ENCODE measurements around the gene DMPK.

DMPK gene

DNA sequence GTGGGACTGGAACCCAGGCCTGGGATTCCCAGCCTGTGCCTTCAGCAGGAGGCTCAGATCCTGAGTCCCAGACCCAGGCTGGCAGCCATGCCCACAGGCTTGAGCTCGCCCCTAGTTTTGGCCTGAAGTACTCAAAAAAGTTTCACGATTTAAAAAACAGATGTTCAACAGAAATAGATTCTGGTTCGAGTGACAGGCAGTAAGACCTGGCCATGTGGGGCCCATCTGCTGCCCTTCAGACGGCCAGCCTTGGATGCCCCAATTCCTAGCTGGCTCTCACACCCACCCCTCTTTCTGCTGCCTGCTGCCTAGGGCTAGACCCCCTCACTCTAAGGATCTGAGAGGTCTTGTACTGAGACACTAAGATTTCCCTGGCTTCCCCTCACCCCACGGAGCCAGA is 2.8 kb upstream of the DMPK start:
- no peak for DNase-seq

DNA sequence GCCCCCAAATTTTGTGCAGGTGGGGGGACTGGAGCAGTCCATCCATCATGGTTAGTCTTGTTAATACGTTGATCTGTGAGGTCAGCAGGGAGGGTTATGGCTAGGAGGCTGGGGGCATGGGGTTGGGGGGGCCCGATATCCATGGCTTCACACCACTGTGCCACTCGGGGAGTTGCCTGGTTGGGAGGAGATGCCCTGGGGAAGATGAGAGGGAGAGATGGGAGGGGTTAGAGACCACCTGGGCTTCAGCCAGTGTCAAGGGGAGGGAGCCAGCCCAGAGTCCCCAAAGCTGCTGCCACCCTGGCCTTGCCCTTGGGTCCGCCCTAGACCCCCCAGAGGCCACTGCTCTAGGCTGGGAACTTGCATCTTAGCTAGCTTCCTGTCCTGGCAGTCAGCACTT is 1.8 kb upstream of the DMPK start:
- DNase-seq, result no peak

DNA sequence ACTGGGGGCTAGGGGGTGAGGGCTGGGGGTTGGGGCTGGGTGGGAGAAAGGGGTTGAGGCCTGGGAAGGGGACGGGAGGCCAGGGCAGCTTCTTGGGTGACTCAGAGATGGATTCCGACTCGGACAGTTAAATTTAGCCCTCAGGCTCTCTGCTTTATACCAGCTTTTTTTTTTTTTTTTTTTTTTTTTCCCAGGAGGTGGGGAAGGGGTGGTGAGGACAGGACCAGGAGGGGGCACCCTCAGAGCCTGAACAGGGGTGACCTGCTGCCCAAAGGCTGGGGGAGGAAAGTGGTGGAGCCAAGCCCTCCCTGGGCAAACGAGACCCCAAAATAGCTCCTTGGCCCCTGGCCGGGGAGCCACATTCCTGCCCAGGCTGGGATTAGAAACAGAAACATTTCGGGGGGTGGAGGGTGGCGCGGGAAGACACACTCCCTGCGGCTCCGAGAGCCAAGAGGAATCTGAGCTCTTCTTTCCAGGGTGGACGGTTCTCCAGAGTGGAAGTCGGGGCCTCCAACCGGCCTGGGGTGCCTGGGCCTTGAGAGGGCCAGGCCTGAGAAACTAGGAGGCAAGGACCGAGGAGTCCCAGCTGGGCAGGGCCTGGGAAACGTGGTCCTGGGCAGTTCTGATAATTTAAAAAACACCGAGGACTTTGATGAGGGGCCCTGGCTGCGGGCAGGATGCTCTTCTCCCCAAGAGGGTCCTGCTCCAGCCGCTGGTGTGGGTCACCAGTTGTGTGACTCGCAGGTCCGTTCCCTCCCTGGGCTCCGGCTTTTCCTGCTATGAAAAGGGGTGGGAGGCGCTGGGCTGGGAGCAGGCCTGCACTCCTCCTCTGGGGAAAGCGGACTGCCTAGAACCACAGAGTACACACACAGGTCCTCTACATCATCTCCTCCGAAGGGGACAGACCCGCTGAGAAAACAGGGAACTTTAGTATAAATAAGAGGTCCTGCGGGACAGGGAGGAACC is 813 bp upstream of the DMPK start:
- no peak for DNase-seq

DNA sequence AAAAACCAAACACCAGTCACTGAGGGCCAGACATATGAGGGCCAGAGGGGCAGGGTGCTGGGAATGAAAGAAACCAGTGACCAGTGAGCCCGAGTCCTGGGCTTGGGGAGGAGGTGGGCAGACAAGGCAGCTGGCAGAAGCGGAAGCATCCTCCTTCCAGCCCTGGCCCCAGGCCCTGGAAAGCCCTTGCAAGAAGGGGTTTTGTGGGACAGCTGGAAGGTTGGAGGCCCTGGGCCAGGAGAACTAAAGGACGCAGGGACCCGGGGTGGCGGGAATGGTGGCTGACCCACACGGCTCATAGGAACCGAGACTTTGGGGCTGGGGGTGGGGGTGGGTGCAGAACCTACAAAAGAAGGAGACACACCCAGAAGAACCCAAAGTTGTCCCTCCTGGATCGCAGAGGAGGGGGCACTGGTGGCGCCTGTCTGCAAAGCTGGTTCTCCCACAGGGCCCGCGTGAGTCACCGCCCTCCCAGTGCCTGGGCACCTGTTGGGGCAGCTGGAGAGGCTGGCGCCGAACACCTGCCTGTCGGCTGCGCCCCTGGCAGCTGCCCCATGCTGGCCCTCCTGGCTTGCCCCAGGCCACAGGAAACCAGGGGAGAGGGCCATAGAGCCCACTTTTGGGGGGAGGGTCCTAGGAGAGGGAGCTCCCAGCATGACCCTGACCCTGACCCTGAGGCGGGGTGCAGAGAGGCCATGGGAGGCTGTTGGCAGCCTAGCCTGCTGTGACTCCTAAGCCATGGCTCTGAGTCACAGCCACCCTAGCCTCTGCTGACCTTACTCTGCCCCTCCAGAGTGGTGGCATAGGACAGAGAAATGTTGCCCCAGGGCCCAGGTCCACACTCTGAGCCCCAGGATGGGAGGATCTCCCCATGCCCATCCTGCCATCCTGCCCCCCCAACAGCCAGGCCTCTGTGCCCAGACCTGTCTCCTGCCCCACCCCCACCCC is 802 bp downstream of the DMPK start:
- DNase-seq, result peak in 1 of 2 experiments; percentile 32

DNA sequence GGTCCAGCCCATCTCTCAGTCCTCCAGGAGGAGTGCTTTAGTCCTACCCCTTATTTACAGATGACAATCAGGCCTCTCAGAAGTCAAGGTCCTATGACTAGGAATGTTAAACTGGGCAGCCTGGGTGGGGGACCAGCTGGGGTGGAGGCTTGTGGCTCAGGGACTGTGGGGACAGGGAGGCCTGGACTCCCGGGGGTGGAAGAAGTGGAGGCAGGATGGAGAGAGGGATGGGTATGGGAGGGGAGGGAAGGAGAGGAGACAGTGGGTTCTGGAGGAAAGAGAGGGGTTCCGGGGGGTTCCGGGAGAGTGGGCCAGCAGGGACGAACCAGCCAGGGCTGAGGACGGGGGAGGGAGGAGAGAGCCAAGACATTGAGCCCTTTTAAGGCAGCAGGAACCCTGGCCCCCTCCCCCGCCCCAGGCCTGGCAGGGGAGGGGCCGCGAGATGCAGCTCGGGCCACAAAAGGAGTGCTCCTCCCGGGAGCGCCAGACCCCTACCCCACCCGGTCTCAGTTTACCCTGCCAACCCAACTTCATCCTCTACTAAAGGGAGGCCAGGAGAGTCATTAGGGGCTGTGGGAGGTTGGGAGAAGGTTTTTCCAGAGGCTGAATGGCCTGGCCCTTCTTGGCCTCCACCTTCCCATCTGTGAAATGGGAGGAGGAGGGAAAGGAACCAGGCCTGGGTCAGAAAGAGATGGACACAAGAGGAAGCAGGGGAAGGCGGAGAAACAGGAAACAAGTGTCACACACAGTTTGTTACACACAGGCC is 1.7 kb downstream of the DMPK start:
- no peak for DNase-seq

DNA sequence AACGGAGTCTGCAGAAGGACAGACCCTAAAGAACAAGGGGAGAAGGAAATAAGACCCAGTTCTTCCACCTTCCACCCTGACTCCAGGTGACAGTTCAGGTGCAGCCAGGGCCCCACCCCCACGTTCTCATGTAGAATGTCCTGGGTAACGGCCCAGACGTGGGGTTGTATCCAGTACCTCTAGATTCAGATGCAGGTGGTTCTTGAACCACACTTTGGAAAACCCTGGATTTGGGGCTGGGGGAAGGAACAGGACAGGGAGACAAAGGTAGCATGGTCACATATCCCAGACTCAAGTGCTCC is 2.2 kb downstream of the DMPK start:
- no peak for DNase-seq

DNA sequence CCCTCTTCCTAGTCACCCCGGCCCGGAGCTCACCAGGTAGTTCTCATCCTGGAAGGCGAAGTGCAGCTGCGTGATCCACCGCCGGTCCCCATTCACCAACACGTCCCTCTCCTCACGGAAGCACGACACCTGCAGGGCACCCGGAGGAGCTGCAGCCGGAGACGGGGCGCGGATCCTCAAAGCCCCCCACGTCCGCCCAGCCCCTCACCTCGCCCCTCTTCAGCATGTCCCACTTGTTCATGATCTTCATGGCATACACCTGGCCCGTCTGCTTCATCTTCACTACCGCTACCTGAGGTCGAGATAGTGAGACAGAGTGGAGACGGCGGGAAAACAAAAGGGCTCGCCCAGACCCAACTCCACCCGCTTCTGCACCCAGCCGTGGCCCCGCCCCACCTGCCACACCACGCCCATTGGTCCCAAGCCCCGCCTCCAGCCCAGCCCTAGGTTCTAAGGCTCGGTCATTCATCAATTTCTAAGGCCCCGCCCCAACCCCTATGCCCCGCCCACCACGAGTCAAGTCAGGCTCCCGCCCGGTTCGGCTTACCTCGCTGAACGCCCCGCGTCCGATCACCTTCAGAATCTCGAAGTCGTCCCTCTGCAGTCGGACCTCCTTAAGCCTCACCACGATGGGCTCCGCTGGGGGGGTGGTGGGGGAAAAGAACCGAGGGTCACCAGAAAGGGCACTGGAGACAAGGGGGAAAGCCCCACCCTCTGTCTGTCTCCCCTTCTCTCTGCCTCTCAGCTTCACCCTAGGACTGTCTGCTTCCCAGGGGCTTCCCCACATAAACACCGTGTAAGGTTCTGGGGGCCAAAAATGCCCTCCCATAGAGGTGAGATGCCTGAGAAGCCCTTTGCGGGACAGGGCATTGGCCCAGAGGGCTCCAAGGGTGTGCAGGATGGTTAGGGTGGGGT is 2.8 kb downstream of the DMPK start:
- DNase-seq, result peak; percentile 86 to 93

DNA sequence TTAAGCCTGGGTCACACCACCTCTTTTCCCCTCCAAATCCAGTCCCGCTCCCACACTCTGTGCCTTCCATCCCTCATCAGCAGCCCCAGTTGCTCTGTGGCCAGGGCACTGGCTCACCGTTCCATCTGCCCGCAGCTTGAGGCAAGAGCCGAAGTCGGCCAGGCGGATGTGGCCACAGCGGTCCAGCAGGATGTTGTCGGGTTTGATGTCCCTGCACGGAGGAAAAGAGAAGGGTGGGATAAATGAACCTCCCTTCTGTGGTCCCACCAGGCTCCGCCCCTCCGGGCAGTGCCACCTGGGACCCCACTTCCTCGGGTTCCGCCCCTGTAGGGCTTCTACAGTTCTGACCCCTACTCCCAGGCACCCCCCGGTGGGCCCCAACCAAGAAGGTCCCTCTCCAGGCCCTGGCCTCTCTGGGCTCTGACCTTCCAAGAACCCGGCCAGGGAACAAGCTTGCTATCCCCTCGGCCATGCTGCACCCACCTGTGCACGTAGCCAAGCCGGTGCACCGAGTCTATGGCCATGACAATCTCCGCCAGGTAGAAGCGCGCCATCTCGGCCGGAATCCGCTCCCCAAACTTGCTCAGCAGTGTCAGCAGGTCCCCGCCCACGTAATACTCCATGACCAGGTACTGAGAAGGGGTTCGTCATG is 4.2 kb downstream of the DMPK start:
- no peak for DNase-seq

DNA sequence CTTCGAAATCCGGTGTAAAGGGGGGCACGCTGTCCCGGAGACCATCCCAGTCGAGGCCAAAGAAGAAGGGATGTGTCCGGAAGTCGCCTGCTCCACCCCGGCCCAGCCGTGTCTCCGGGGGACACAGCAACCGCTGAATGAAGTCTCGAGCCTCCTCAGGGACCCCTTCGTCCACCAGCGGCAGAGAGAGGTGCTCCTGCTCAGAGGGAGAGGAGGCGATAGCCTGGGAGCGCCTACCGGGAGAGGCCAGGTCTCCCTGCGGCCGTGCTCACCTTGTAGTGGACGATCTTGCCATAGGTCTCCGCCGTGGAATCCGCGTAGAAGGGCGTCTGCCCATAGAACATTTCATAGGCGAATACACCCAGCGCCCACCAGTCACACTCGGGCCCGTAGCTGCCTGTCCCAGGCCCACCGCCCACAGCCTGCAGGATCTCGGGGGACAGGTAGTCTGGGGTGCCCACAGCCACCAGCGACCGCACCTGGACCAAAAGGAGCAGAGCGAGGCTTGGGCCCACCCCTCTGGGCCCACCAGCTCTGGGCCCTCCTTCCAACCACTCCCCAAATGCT is 4.8 kb downstream of the DMPK start:
- DNase-seq, result no peak

DNA sequence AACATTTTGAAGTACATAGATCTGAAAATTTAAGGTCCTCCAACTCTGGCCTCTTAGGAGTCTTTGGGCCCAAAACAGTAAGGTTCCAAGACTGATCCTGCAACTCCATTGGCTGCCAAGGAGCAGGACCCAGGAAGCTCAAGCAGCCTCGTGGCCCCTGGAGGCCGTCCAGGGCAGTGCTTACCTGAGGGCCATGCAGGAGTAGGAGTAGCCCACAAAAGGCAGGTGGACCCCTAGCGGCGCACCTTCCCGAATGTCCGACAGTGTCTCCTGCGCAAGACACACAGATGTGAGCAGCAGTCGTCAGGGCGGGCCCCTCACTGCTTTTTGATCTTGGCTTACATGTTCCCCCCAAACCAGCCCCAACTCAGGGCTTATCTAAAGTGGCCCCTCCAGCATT is 7.5 kb downstream of the DMPK start:
- DNase-seq, result no peak

DNA sequence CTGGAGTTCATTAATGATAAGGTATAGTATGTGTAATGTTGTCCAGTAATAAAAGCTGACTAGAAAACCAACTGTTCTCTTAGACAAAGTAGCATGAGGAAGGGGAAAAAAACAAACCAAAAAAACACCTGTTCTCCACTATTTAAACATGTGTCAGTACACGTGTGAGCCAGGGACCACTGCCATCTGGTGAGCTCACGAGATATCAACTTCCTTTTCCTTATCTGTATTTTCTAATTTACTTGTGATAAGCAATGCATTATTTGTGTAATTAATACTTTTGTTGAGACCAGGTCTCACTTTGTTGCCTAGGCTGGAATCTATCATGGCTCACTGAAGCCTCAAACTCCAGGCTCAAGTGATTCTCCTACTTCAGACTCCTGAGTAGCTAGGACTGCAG is 8.9 kb downstream of the DMPK start:
- no peak for DNase-seq

DNA sequence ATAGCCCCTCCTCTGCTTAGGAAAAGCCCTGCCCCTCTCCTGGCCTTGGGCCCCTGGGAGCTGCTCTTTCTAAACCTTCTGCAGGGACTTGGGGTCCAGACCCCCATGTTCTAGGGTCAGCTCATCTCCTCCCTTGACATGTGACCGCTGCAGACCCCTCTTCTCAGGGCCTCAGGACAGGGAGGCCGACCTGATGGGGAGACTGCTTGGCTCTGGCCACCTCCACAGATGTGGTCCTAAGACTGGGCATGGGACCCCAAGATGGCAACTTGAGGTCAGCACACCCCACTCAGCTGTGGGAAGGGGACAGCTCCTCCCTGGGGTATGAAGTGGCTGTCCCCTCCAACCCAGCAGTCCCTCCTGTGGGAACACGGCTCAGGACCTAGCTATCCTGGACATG is 9.4 kb downstream of the DMPK start:
- no peak for DNase-seq

DNA sequence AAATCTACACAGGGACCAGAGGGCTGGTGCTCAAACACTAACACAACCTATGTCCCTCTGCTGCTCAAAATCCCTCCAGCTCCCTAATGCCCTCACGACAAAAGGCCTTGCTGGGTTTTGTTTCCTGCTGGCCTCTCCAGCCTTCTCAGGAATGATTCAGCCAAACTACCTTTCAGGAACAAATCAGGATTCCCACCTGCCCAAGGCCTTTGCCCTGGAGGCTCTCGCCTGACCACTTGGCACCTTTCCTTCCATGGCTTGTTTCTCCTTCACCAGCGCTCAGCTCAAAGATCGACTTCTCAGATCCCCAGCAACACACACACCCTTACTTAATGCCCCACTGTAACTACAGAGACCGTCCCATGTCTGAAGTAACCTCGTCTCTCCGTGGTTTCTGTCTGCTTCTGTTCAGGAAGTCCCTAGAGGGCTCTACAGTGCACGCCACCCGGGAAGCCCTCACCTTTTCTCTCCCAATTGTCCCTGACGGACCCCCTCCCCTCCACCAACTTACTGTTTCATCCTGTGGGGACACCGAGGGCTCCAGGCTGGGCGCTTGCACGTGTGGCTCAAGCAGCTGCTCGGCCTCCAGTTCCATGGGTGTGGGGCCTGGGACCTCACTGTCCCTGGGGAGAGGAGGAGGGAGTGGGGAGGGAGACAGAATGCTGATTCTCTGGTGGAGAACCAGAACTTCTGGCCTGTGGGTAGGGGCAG is 10.0 kb downstream of the DMPK start:
- no peak for DNase-seq

DNA sequence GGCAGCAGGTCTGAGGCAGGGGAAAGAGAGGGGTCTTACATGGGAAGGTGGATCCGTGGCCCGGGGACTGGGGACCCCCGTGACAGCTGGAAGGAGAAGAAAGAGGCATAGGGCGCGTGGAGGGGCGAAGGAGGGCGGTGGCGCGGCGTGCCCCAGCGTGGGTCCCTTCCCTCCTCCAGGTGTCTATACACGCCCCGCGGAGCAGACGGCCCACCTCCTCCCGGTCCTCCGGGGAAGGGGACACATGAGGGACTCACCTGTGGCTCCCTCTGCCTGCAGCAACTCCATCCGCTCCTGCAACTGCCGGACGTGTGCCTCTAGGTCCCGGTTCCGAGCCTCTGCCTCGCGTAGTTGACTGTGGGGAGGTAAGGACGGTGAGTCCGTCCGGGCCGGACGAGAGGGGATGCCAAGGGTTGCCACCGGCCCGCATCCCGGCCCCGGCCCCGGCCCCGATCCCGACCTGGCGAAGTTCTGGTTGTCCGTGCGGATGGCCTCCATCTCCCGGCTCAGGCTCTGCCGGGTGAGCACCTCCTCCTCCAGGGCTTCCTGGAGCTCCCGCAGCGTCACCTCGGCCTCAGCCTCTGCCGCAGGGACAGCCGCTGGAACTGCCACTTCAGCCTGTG is 10.9 kb downstream of the DMPK start:
- DNase-seq, result no peak

DNA sequence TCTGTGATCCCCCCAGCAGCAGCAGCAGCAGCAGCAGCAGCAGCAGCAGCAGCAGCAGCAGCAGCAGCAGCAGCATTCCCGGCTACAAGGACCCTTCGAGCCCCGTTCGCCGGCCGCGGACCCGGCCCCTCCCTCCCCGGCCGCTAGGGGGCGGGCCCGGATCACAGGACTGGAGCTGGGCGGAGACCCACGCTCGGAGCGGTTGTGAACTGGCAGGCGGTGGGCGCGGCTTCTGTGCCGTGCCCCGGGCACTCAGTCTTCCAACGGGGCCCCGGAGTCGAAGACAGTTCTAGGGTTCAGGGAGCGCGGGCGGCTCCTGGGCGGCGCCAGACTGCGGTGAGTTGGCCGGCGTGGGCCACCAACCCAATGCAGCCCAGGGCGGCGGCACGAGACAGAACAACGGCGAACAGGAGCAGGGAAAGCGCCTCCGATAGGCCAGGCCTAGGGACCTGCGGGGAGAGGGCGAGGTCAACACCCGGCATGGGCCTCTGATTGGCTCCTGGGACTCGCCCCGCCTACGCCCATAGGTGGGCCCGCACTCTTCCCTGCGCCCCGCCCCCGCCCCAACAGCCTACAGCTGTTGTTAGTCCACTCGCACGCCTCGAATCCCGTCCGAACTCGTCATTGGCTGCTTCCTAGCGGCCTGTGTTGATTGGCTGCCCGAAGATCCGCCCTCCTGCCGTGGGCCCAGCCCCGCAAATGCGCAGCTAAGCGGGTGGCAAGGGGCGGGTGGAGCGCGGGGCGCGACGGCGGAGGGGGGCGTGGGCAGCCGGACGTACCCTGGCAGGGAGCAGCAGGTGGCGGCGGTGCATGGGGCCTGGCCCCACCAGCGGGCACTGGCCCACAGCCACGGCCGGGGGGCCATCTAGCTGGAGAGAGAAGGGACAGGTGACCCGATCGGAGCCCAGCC is 11.8 kb downstream of the DMPK start:
- peak; percentile 96 to 98 for DNase-seq

DNA sequence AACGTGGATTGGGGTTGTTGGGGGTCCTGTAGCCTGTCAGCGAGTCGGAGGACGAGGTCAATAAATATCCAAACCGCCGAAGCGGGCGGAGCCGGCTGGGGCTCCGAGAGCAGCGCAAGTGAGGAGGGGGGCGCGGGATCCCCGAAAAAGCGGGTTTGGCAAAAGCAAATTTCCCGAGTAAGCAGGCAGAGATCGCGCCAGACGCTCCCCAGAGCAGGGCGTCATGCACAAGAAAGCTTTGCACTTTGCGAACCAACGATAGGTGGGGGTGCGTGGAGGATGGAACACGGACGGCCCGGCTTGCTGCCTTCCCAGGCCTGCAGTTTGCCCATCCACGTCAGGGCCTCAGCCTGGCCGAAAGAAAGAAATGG is 12.5 kb downstream of the DMPK start:
- peak; percentile 71 to 77 for DNase-seq

DNA sequence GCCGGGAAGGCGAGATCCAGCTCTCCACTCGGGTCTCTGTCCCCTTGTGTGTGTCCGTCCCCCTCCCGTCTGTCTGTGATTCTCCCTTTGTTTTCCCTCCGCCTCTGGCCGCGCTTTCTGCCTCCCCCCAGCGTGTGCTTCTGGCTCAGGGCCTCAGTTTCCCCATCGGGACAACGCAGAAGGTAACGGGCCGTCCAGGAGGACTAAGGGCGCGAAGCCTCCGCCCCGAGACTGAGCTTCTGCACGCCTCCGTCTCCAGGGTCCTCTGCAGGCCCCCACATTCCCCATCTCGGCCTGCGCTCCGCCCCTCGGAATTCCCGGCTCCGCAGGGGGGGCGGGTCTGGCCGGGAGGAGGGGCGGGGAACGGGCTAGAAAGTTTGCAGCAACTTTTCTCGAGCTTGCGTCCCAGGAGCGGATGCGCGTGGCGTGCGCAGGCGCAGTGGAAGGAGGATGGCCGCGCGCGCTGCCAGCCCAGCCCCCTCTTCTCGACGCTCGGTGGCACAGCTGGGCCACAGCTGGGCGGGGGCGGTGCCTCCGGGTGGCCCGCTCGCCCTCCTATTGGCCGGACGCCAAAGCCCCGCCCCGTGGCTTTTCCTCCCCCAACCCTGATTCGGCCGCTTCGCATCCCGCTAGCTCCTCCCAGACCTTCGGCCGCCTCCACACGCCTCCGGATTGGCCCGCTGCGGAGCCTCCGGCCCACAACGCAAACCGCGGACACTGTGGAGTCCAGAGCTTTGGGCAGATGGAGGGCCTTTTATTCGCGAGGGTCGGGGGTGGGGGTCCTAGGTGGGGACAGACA is 13.1 kb downstream of the DMPK start, which contains the start of gene SIX5:
Gene SIX5 (minus strand): TSS at position 269 of the 799 bp plus-strand sequence. CDS start 408 bp downstream, outside the sequence.
- peak; percentile 95 to 99 for DNase-seq

DNA sequence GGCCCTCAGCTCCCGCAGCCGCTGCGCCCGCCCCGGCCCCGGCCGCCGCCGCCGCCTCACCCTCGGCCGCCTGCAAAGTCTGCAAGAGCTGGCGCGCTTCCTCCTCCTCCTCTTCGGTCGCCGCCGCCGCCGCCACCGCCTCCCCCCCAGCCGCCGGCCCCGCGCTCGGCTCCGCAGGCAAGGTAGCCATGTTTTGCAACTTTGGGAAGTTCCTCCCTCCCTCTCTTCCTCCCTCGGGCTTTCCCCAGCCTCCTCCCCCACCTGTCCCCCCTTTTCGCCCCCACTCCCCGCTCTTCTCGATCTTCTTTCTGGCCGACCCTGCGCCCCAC is 13.7 kb downstream of the DMPK start:
- DNase-seq, result no peak

All from NCI-H446 (cell line).